ENCODE measurements around the gene CUL2.

Gene CUL2

DNA sequence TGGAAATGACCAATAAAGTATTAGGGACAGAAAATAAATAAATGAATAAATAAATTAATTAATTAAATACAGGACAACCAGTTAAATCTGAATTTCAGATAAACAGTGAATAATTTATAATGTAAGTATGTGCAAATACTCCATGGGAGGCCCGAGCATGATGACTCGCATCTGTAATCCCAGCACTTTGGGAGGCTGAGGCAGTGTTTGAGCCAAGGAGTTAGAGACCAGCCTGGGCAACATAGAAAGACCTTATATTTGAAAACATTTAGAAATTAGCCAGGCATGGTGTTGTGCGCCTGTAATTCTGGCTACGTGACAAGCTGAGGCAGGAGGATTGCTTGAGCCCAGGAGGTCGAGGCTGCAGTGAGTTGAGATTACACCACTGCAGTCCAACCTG, 123.7 kb downstream of the CUL2 start:
- DNase-seq (ENCODE audit: low read depth): peak; percentile 50
- H3K4me3 ChIP-seq (ENCODE audit: low read length): no peak overlapping the region
- TF ChIP-seq, protein P1, sequence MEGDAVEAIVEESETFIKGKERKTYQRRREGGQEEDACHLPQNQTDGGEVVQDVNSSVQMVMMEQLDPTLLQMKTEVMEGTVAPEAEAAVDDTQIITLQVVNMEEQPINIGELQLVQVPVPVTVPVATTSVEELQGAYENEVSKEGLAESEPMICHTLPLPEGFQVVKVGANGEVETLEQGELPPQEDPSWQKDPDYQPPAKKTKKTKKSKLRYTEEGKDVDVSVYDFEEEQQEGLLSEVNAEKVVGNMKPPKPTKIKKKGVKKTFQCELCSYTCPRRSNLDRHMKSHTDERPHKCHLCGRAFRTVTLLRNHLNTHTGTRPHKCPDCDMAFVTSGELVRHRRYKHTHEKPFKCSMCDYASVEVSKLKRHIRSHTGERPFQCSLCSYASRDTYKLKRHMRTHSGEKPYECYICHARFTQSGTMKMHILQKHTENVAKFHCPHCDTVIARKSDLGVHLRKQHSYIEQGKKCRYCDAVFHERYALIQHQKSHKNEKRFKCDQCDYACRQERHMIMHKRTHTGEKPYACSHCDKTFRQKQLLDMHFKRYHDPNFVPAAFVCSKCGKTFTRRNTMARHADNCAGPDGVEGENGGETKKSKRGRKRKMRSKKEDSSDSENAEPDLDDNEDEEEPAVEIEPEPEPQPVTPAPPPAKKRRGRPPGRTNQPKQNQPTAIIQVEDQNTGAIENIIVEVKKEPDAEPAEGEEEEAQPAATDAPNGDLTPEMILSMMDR (IDR thresholded peaks at IDR 0.05; ENCODE audit: insufficient read depth, low read depth, low read length, missing control alignments): no peak

- no peak overlapping the region for H3K4me3 ChIP-seq (ENCODE audit: low read length)
- DNase-seq (ENCODE audit: low read depth): no peak
- TF ChIP-seq, protein P1 (IDR thresholded peaks at IDR 0.05; ENCODE audit: insufficient read depth, low read depth, low read length, missing control alignments): no peak
Measured at GRCh38 chr10:34966040-34966439, 124.1 kb downstream of the CUL2 start.

DNA sequence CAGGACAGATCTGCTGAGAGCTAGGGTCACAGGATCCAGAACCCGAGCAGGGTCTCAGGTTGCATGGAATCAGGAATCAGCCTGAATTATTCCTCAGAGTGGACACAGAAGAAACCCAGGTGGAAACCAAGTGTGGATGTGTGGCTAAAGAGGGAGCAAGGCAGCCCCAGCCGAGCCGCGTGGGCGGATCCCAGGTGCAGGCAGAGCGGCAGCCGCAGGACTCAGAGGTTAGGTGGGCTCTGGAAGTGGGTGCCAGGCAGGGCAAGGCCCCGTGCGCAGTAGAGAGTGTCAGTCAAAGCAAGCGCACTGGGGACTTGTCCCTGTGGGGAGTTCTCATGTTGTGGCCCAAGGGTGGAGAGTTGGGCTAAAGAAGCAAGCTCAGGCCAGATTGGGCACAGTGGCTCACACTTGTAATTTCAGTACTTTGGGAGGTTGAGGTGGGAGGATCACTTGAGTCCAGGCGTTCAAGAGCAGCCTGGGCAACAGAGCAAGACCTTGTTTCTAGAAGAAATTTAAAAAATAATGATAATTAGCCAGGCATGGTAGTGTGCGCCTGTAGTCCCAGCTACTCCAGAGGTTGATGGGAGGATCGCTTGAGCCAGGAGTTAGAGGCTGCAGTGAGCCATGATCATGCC, 125.9 kb downstream of the CUL2 start:
- DNase-seq (ENCODE audit: low read depth): no peak
- H3K4me3 ChIP-seq (ENCODE audit: low read length): no peak overlapping the region
- TF ChIP-seq, protein P1 (IDR thresholded peaks at IDR 0.05; ENCODE audit: insufficient read depth, low read depth, low read length, missing control alignments): no peak

DNA sequence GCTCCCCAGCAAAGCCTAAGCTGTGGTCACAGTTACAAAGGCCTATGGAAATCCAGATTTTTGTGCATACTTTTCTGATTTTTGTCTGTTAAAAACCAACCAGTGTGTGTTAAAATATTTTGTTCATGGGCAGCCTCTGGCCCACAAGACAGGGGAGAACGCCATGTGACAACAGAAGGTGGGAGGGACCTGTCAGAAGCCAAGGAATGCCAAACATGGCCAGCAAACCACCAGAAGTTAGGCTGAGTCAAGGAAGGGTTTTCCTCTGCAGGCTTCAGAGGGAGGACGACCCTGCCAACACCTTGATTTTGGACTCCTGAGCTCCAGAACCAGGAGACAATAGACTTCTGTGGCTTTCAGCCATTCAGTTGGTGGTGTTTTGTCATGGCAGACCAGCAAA, 127.3 kb downstream of the CUL2 start:
- no peak for DNase-seq (ENCODE audit: low read depth)
- H3K4me3 ChIP-seq (ENCODE audit: low read length): no peak overlapping the region
- TF ChIP-seq, protein P1 (IDR thresholded peaks at IDR 0.05; ENCODE audit: insufficient read depth, low read depth, low read length, missing control alignments): no peak

DNA sequence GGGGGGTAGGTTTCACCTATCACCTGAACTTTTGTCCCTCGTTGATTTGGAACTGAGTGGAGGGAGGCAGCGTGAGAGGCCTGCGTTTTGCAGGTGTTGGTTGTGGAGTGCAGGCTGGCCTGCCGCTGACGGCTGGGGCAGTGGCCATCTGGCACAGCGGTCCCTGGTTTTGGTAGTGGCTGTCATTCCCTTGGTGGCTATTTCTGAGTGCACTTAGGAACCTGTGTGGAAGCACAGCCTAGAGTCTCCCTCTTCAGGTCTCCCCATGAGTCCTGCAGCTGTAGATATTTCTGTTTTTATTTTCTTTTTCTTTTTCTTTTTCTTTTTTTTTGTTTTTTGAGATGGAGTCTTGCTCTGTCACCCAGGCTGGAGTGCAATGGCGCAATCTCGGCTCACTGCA, 129.2 kb downstream of the CUL2 start:
- H3K4me3 ChIP-seq (ENCODE audit: low read length): no peak overlapping the region
- peak; percentile 49 for DNase-seq (ENCODE audit: low read depth)

DNA sequence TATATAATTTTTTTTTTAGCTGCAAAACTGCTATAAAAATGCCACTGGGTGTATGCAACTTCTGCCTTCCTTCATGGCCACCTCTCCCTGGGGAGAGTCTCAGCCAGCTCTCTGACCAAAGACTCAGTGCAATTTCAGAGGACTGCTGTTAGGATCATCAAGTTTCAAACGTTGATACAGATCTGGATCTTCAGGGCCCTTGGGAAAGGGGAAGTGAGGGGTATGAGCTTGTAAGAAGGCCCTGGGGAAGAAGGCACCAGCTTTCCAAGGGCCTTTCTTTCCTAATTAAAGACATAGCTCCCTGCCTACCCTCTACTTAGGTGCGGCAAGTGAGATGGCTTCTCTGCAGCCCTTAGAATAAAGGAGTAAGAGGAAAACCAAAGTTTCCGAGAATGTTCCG, 130.4 kb downstream of the CUL2 start:
- no peak overlapping the region for H3K4me3 ChIP-seq (ENCODE audit: low read length)
- no peak for DNase-seq (ENCODE audit: low read depth)
- TF ChIP-seq, protein P1 (IDR thresholded peaks at IDR 0.05; ENCODE audit: insufficient read depth, low read depth, low read length, missing control alignments): no peak

More for the DNA sequence above, 129.2 kb downstream of the CUL2 start:
- TF ChIP-seq, protein P1 (IDR thresholded peaks at IDR 0.05; ENCODE audit: insufficient read depth, low read depth, low read length, missing control alignments): peak; percentile 61

GRCh38 chr10:34959321-34959720, 130.8 kb downstream of the CUL2 start:
- no peak overlapping the region for H3K4me3 ChIP-seq (ENCODE audit: low read length)
- TF ChIP-seq, protein P1 (IDR thresholded peaks at IDR 0.05; ENCODE audit: insufficient read depth, low read depth, low read length, missing control alignments): no peak
- no peak for DNase-seq (ENCODE audit: low read depth)
